SK-N-SH (cell line): Measurements from ENCODE around the gene CUX1. TPM values are rescaled to one million over a fixed set of nuclear protein-coding genes. Genes with fewer than 3 reads are reported as not detected.

Experiments
- CTCF ChIA-PET: fragments of 300-600, 350-600 bp; formaldehyde crosslinking; extraction: SDS; loops from one replicate; lab custom pipeline; 2021; lab: Yijun Ruan, JAX
- POLR2A ChIA-PET: fragments of 350-600 bp; sonication (Branson Sonifier 250); formaldehyde crosslinking; extraction: SDS; loops from one replicate; lab custom pipeline; 2020; ENCODE audit warnings: antibody characterized with exemption, inconsistent platforms; lab: Yijun Ruan, JAX
- DNase-seq: peaks from one replicate; pipeline ENCODE4 v3.0.0; 2012
- H2AFZ ChIP-seq: fragments of 200-600 bp; sonication (generic); 2 replicates; pipeline ENCODE4 v1.8.1; 2016; ENCODE audit warnings: antibody characterized with exemption, mild to moderate bottlenecking, low read depth
- H3F3A ChIP-seq: fragments of 200-600 bp; sonication (generic); replicated peaks from 2 replicates; pipeline ENCODE3; 2016; ENCODE audit warnings: antibody characterized with exemption, mild to moderate bottlenecking; ENCODE audit not compliant: insufficient read depth
- H3K27ac ChIP-seq, 2 experiments: fragments of 200-500 bp in 1 of 2; fragments of 200-600 bp in 1 of 2; sonication (Bioruptor generic) in 1 of 2; sonication (generic), shearing (Covaris generic) in 1 of 2; 2 replicates each; pipeline versions ENCODE4 v1.5.1 to v1.6.1; 2014 to 2016; ENCODE audit warnings: low read depth in 2 of 2, inconsistent platforms in 1 of 2, low read length in 1 of 2, mild to moderate bottlenecking in 1 of 2, mixed read lengths in 1 of 2
- H3K27me3 ChIP-seq: fragments of 200-600 bp; sonication (generic), shearing (Covaris generic); 2 replicates; pipeline ENCODE4 v1.6.1; 2016; ENCODE audit warnings: mixed run types; ENCODE audit not compliant: insufficient read depth
- H3K36me3 ChIP-seq, 2 experiments: fragments of 200-500 bp in 1 of 2; fragments of 200-600 bp in 1 of 2; sonication (Bioruptor generic) in 1 of 2; sonication (generic) in 1 of 2; replicated peaks in 1 of 2; 2 replicates each; pipeline versions ENCODE3 to v1.5.1; 2014 to 2016; ENCODE audit warnings: low read length in 1 of 2, mild to moderate bottlenecking in 1 of 2; ENCODE audit not compliant: insufficient read depth in 2 of 2, control insufficient read depth in 1 of 2
- H3K4me1 ChIP-seq, 2 experiments: fragments of 200-500 bp in 1 of 2; fragments of 200-600 bp in 1 of 2; sonication (Bioruptor generic) in 1 of 2; sonication (generic), shearing (Covaris generic) in 1 of 2; 2 replicates each; pipeline versions ENCODE4 v1.5.1 to v1.6.1; 2014 to 2016; ENCODE audit warnings: low read depth in 1 of 2, low read length in 1 of 2, mixed run types in 1 of 2; ENCODE audit not compliant: insufficient read depth in 2 of 2, control insufficient read depth in 1 of 2
- H3K4me2 ChIP-seq: fragments of 200-600 bp; sonication (generic), shearing (Covaris generic); 2 replicates; pipeline ENCODE4 v1.6.1; 2017; ENCODE audit warnings: mixed run types
- H3K4me3 ChIP-seq, 2 experiments: fragments of 200-500 bp in 1 of 2; fragments of 200-600 bp in 1 of 2; sonication (Bioruptor generic) in 1 of 2; sonication (generic), shearing (Covaris generic) in 1 of 2; 2 replicates each; pipeline versions ENCODE4 v1.5.1 to v1.8.1; 2014 to 2016; ENCODE audit warnings: low read depth in 2 of 2, inconsistent platforms in 1 of 2, low read length in 1 of 2, mild to moderate bottlenecking in 1 of 2, mixed read lengths in 1 of 2, moderate library complexity in 1 of 2
- H3K79me2 ChIP-seq: fragments of 200-600 bp; sonication (generic); 2 replicates; pipeline ENCODE4 v1.8.1; 2017; ENCODE audit warnings: mild to moderate bottlenecking; ENCODE audit not compliant: insufficient read depth
- H3K9ac ChIP-seq: fragments of 200-600 bp; sonication (generic); 2 replicates; pipeline ENCODE4 v1.6.1; 2017; ENCODE audit warnings: mixed run types
- H3K9me2 ChIP-seq: fragments of 200-600 bp; sonication (generic); 2 replicates; pipeline ENCODE4 v1.6.1; 2017; ENCODE audit warnings: mixed run types
- H3K9me3 ChIP-seq: fragments of 200-600 bp; sonication (generic); 2 replicates; pipeline ENCODE4 v1.6.1; 2017; ENCODE audit warnings: mixed run types, mild to moderate bottlenecking, moderate library complexity
- H4K20me1 ChIP-seq: fragments of 200-600 bp; sonication (generic); 2 replicates; pipeline ENCODE4 v1.6.1; 2017; ENCODE audit warnings: mild to moderate bottlenecking, mixed run types; ENCODE audit not compliant: insufficient read depth
- EZH2phosphoT487 ChIP-seq: fragments of 200-600 bp; sonication (generic); IDR thresholded peaks from 2 replicates; pipeline ENCODE4 v1.6.1; 2017; ENCODE audit warnings: low read depth, mixed run types, mild to moderate bottlenecking, antibody characterized with exemption, moderate library complexity, borderline replicate concordance
- FOSL2 ChIP-seq: IDR thresholded peaks from 2 replicates; pipeline ENCODE4 v1.4.0; 2012; ENCODE audit warnings: low read depth, mild to moderate bottlenecking, moderate library complexity, borderline replicate concordance
- FOXJ3 ChIP-seq: sonication (generic); formaldehyde crosslinking; IDR thresholded peaks from 2 replicates; pipeline ENCODE4 v1.5.1; 2020; ENCODE audit warnings: mild to moderate bottlenecking, missing genetic modification reagents
- FOXM1 ChIP-seq: IDR thresholded peaks from 2 replicates; pipeline ENCODE4 v1.4.0; 2012; ENCODE audit warnings: low read depth, mild to moderate bottlenecking
- GABPA ChIP-seq: IDR thresholded peaks from 2 replicates; pipeline ENCODE4 v1.4.0; 2012; ENCODE audit warnings: low read depth, mild to moderate bottlenecking
- MAX ChIP-seq: IDR thresholded peaks from 2 replicates; pipeline ENCODE4 v1.4.0; 2012; ENCODE audit warnings: low read depth
- MEF2A ChIP-seq: IDR thresholded peaks from 2 replicates; pipeline ENCODE4 v1.4.0; 2012; ENCODE audit warnings: low read depth, borderline replicate concordance
- MXI1 ChIP-seq: IDR thresholded peaks from 2 replicates; pipeline ENCODE4 v1.6.1; 2012; ENCODE audit warnings: mild to moderate bottlenecking, low read depth, low read length, improper control_type of control experiment
- NFIC ChIP-seq: IDR thresholded peaks from 2 replicates; pipeline ENCODE4 v1.4.0; 2012; ENCODE audit warnings: borderline replicate concordance
- RAD21 ChIP-seq: IDR thresholded peaks from 2 replicates; pipeline ENCODE4 v1.6.1; 2012; ENCODE audit warnings: mild to moderate bottlenecking, low read length
- SIN3A ChIP-seq: IDR thresholded peaks from 2 replicates; pipeline ENCODE4 v1.6.1; 2012; ENCODE audit warnings: low read depth, mild to moderate bottlenecking, low read length, moderate library complexity, borderline replicate concordance
- TAF1 ChIP-seq: IDR thresholded peaks from 2 replicates; pipeline ENCODE4 v1.6.1; 2012; ENCODE audit warnings: low read depth, mild to moderate bottlenecking, low read length, moderate library complexity, borderline replicate concordance
- TCF12 ChIP-seq: IDR thresholded peaks from 2 replicates; pipeline ENCODE4 v1.4.0; 2012
- USF2 ChIP-seq: fragments of 150-350 bp; IDR thresholded peaks from 2 replicates; pipeline ENCODE4 v1.6.1; 2017; ENCODE audit warnings: antibody characterized with exemption, low read length, low read depth, borderline replicate concordance
- YY1 ChIP-seq: IDR thresholded peaks from 2 replicates; pipeline ENCODE4 v1.4.0; 2012; ENCODE audit warnings: low read depth, mild to moderate bottlenecking
- WGBS: methylation state at CpG from one replicate; pipeline ENCODE4 v1.1.6; 2017; ENCODE audit warnings: low lambda C conversion rate; 5-methylcytosine and 5-hydroxymethylcytosine counted together
- polyA plus RNA-seq, 3 experiments: library from polyadenylated mRNA; depleted of rRNA; stranded (reverse); fragments of >200 nt; gene quantifications; 2 replicates each; pipeline ENCODE4 v1.2.3, GENCODE V29; 2012
- TF ChIP-seq, protein P1 (sequence below): IDR thresholded peaks from 2 replicates; pipeline ENCODE4 v1.4.0; 2012; ENCODE audit warnings: low read depth, borderline replicate concordance
- TF ChIP-seq, protein P2 (sequence below): fragments of 150-350 bp; IDR thresholded peaks from 2 replicates; pipeline ENCODE4 v1.6.1; 2016; ENCODE audit warnings: mild to moderate bottlenecking, low read depth, low read length
- TF ChIP-seq, protein P3 (sequence below): fragments of 200-600 bp; sonication (generic); IDR thresholded peaks from 2 replicates; pipeline ENCODE4 v1.6.1; 2017; ENCODE audit warnings: antibody characterized with exemption, mild to moderate bottlenecking, moderate library complexity

The CUX1 gene
- polyA plus RNA-seq, 1 of the 3 experiments (the other 2 are of a cell fraction) = 68.6 TPM

DNA sequence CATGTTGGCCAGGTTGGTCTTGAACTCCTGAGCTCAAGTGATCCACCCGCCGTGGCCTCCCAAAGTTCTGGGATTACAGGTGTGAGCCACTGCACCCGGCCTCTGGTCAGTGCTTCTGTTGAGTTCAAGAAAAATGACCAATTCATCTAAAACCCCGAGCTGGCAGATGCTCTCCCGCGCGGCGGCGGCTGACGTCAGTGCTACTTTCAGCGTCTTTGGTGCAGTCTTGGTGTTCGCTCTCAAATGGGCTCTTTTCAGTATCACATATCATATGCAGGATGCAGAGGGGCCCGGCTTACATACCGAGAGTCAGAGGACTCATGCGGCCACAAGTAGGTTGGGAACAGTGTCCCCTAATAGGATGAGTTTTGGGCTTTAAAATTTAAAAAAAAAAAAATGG, 125.9 kb downstream of the CUX1 start:
- CTCF ChIA-PET = interaction anchor here (1.2 to 2.7 kb wide), 2 partner anchors 17 to 293 kb away, joined by 4 to 8 read pairs; no protein-coding TSS in a partner anchor
- no peak for TF ChIP-seq MAX
- TF ChIP-seq FOSL2 = no peak
- TF ChIP-seq, protein P1, sequence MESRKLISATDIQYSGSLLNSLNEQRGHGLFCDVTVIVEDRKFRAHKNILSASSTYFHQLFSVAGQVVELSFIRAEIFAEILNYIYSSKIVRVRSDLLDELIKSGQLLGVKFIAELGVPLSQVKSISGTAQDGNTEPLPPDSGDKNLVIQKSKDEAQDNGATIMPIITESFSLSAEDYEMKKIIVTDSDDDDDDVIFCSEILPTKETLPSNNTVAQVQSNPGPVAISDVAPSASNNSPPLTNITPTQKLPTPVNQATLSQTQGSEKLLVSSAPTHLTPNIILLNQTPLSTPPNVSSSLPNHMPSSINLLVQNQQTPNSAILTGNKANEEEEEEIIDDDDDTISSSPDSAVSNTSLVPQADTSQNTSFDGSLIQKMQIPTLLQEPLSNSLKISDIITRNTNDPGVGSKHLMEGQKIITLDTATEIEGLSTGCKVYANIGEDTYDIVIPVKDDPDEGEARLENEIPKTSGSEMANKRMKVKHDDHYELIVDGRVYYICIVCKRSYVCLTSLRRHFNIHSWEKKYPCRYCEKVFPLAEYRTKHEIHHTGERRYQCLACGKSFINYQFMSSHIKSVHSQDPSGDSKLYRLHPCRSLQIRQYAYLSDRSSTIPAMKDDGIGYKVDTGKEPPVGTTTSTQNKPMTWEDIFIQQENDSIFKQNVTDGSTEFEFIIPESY = no peak
- TF ChIP-seq GABPA = no peak
- no peak for TF ChIP-seq YY1
- TF ChIP-seq USF2 = no peak
- TF ChIP-seq FOXJ3 (CRISPR knock-in tag) = no peak
- no peak for TF ChIP-seq RAD21
- TF ChIP-seq, protein P2, sequence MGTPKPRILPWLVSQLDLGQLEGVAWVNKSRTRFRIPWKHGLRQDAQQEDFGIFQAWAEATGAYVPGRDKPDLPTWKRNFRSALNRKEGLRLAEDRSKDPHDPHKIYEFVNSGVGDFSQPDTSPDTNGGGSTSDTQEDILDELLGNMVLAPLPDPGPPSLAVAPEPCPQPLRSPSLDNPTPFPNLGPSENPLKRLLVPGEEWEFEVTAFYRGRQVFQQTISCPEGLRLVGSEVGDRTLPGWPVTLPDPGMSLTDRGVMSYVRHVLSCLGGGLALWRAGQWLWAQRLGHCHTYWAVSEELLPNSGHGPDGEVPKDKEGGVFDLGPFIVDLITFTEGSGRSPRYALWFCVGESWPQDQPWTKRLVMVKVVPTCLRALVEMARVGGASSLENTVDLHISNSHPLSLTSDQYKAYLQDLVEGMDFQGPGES = no peak
- TF ChIP-seq NFIC = no peak
- TF ChIP-seq TCF12 = no peak
- TF ChIP-seq FOXM1 = no peak
- no peak for TF ChIP-seq TAF1
- TF ChIP-seq MXI1 = no peak
- TF ChIP-seq SIN3A = no peak
- TF ChIP-seq, protein P3, sequence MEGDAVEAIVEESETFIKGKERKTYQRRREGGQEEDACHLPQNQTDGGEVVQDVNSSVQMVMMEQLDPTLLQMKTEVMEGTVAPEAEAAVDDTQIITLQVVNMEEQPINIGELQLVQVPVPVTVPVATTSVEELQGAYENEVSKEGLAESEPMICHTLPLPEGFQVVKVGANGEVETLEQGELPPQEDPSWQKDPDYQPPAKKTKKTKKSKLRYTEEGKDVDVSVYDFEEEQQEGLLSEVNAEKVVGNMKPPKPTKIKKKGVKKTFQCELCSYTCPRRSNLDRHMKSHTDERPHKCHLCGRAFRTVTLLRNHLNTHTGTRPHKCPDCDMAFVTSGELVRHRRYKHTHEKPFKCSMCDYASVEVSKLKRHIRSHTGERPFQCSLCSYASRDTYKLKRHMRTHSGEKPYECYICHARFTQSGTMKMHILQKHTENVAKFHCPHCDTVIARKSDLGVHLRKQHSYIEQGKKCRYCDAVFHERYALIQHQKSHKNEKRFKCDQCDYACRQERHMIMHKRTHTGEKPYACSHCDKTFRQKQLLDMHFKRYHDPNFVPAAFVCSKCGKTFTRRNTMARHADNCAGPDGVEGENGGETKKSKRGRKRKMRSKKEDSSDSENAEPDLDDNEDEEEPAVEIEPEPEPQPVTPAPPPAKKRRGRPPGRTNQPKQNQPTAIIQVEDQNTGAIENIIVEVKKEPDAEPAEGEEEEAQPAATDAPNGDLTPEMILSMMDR = no peak
- no peak for TF ChIP-seq EZH2phosphoT487
- no peak for TF ChIP-seq MEF2A

More for the DNA sequence above, 125.9 kb downstream of the CUX1 start:
- POLR2A ChIA-PET = no interaction called here
- Histone ChIP-seq H3K36me3 (no peaks in the 10 kb centered on the region), H3K9me3 (no peaks in the 10 kb centered on the region), H3K9me2 (no peaks in the 10 kb centered on the region), H3F3A (peaks cover 25% of the 10 kb centered on the region), H3K4me3 (no peak overlapping the region), H3K79me2 (peaks cover 72% of the 10 kb centered on the region), H2AFZ (no peak overlapping the region), H4K20me1 (no peaks in the 10 kb centered on the region), H3K27ac (no peak overlapping the region; a peak in 1 of 4 replicates), H3K9ac (no peak overlapping the region), H3K4me2 (no peak overlapping the region), H3K27me3 (no peaks in the 10 kb centered on the region), H3K4me1 (peaks cover 31 to 74% of the 10 kb centered on the region in 2 experiments)
- 96% methylated on average over 14 of the region's 15 CpGs for WGBS
- no peak for DNase-seq
